SK-N-SH (cell line): ENCODE results near the gene PLEKHF1. TPM values are rescaled to one million over a fixed set of nuclear protein-coding genes. Genes with fewer than 3 reads are reported as not detected.

Source experiments
- CTCF ChIA-PET: fragments of 300-600, 350-600 bp; formaldehyde crosslinking; extraction: SDS; loops from one replicate; lab custom pipeline; 2021; lab: Yijun Ruan, JAX
- POLR2A ChIA-PET: fragments of 350-600 bp; sonication (Branson Sonifier 250); formaldehyde crosslinking; extraction: SDS; loops from one replicate; lab custom pipeline; 2020; ENCODE audit warnings: antibody characterized with exemption, inconsistent platforms; lab: Yijun Ruan, JAX
- DNase-seq: peaks from one replicate; pipeline ENCODE4 v3.0.0; 2012
- H2AFZ ChIP-seq: fragments of 200-600 bp; sonication (generic); 2 replicates; pipeline ENCODE4 v1.8.1; 2016; ENCODE audit warnings: antibody characterized with exemption, mild to moderate bottlenecking, low read depth
- H3F3A ChIP-seq: fragments of 200-600 bp; sonication (generic); replicated peaks from 2 replicates; pipeline ENCODE3; 2016; ENCODE audit warnings: antibody characterized with exemption, mild to moderate bottlenecking; ENCODE audit not compliant: insufficient read depth
- H3K27ac ChIP-seq, 2 experiments: fragments of 200-500 bp in 1 of 2; fragments of 200-600 bp in 1 of 2; sonication (Bioruptor generic) in 1 of 2; sonication (generic), shearing (Covaris generic) in 1 of 2; 2 replicates each; pipeline versions ENCODE4 v1.5.1 to v1.6.1; 2014 to 2016; ENCODE audit warnings: low read depth in 2 of 2, inconsistent platforms in 1 of 2, low read length in 1 of 2, mild to moderate bottlenecking in 1 of 2, mixed read lengths in 1 of 2
- H3K27me3 ChIP-seq: fragments of 200-600 bp; sonication (generic), shearing (Covaris generic); 2 replicates; pipeline ENCODE4 v1.6.1; 2016; ENCODE audit warnings: mixed run types; ENCODE audit not compliant: insufficient read depth
- H3K36me3 ChIP-seq, 2 experiments: fragments of 200-500 bp in 1 of 2; fragments of 200-600 bp in 1 of 2; sonication (Bioruptor generic) in 1 of 2; sonication (generic) in 1 of 2; replicated peaks in 1 of 2; 2 replicates each; pipeline versions ENCODE3 to v1.5.1; 2014 to 2016; ENCODE audit warnings: low read length in 1 of 2, mild to moderate bottlenecking in 1 of 2; ENCODE audit not compliant: insufficient read depth in 2 of 2, control insufficient read depth in 1 of 2
- H3K4me1 ChIP-seq, 2 experiments: fragments of 200-500 bp in 1 of 2; fragments of 200-600 bp in 1 of 2; sonication (Bioruptor generic) in 1 of 2; sonication (generic), shearing (Covaris generic) in 1 of 2; 2 replicates each; pipeline versions ENCODE4 v1.5.1 to v1.6.1; 2014 to 2016; ENCODE audit warnings: low read depth in 1 of 2, low read length in 1 of 2, mixed run types in 1 of 2; ENCODE audit not compliant: insufficient read depth in 2 of 2, control insufficient read depth in 1 of 2
- H3K4me2 ChIP-seq: fragments of 200-600 bp; sonication (generic), shearing (Covaris generic); 2 replicates; pipeline ENCODE4 v1.6.1; 2017; ENCODE audit warnings: mixed run types
- H3K4me3 ChIP-seq, 2 experiments: fragments of 200-500 bp in 1 of 2; fragments of 200-600 bp in 1 of 2; sonication (Bioruptor generic) in 1 of 2; sonication (generic), shearing (Covaris generic) in 1 of 2; 2 replicates each; pipeline versions ENCODE4 v1.5.1 to v1.8.1; 2014 to 2016; ENCODE audit warnings: low read depth in 2 of 2, inconsistent platforms in 1 of 2, low read length in 1 of 2, mild to moderate bottlenecking in 1 of 2, mixed read lengths in 1 of 2, moderate library complexity in 1 of 2
- H3K79me2 ChIP-seq: fragments of 200-600 bp; sonication (generic); 2 replicates; pipeline ENCODE4 v1.8.1; 2017; ENCODE audit warnings: mild to moderate bottlenecking; ENCODE audit not compliant: insufficient read depth
- H3K9ac ChIP-seq: fragments of 200-600 bp; sonication (generic); 2 replicates; pipeline ENCODE4 v1.6.1; 2017; ENCODE audit warnings: mixed run types
- H3K9me2 ChIP-seq: fragments of 200-600 bp; sonication (generic); 2 replicates; pipeline ENCODE4 v1.6.1; 2017; ENCODE audit warnings: mixed run types
- H3K9me3 ChIP-seq: fragments of 200-600 bp; sonication (generic); 2 replicates; pipeline ENCODE4 v1.6.1; 2017; ENCODE audit warnings: mixed run types, mild to moderate bottlenecking, moderate library complexity
- H4K20me1 ChIP-seq: fragments of 200-600 bp; sonication (generic); 2 replicates; pipeline ENCODE4 v1.6.1; 2017; ENCODE audit warnings: mild to moderate bottlenecking, mixed run types; ENCODE audit not compliant: insufficient read depth
- CHD2 ChIP-seq: fragments of 150-350 bp; IDR thresholded peaks from 2 replicates; pipeline ENCODE4 v1.6.1; 2018; ENCODE audit warnings: low read length; ENCODE audit not compliant: partially characterized antibody
- CTCF ChIP-seq: fragments of 200-600 bp; sonication (generic); IDR thresholded peaks from 2 replicates; pipeline ENCODE4 v1.6.1; 2017; ENCODE audit warnings: antibody characterized with exemption, mild to moderate bottlenecking, moderate library complexity
- FOXJ3 ChIP-seq: sonication (generic); formaldehyde crosslinking; IDR thresholded peaks from 2 replicates; pipeline ENCODE4 v1.5.1; 2020; ENCODE audit warnings: mild to moderate bottlenecking, missing genetic modification reagents
- FOXM1 ChIP-seq: IDR thresholded peaks from 2 replicates; pipeline ENCODE4 v1.4.0; 2012; ENCODE audit warnings: low read depth, mild to moderate bottlenecking
- GABPA ChIP-seq: IDR thresholded peaks from 2 replicates; pipeline ENCODE4 v1.4.0; 2012; ENCODE audit warnings: low read depth, mild to moderate bottlenecking
- GATA2 ChIP-seq: sonication (generic); formaldehyde crosslinking; IDR thresholded peaks from 2 replicates; pipeline ENCODE4 v1.5.0; 2020; ENCODE audit warnings: mild to moderate bottlenecking, missing genetic modification reagents
- JUND ChIP-seq: IDR thresholded peaks from 2 replicates; pipeline ENCODE4 v1.4.0; 2012
- MEF2A ChIP-seq: IDR thresholded peaks from 2 replicates; pipeline ENCODE4 v1.4.0; 2012; ENCODE audit warnings: low read depth, borderline replicate concordance
- NRF1 ChIP-seq: IDR thresholded peaks from 2 replicates; pipeline ENCODE4 v1.6.1; 2012; ENCODE audit warnings: low read depth, mild to moderate bottlenecking, low read length
- PBX3 ChIP-seq: IDR thresholded peaks from 2 replicates; pipeline ENCODE4; 2012
- REST ChIP-seq: IDR thresholded peaks from 2 replicates; pipeline ENCODE4 v1.6.1; 2012; ENCODE audit warnings: mild to moderate bottlenecking, low read depth, low read length, moderate library complexity
- RFX5 ChIP-seq: IDR thresholded peaks from 2 replicates; pipeline ENCODE4 v1.6.1; 2012; ENCODE audit warnings: mild to moderate bottlenecking, improper control_type of control experiment, low read length
- RXRA ChIP-seq: IDR thresholded peaks from 2 replicates; pipeline ENCODE4 v1.4.0; 2012; ENCODE audit warnings: low read depth, mild to moderate bottlenecking, borderline replicate concordance
- SIN3A ChIP-seq: IDR thresholded peaks from 2 replicates; pipeline ENCODE4 v1.6.1; 2012; ENCODE audit warnings: low read depth, mild to moderate bottlenecking, low read length, moderate library complexity, borderline replicate concordance
- TAF1 ChIP-seq: IDR thresholded peaks from 2 replicates; pipeline ENCODE4 v1.6.1; 2012; ENCODE audit warnings: low read depth, mild to moderate bottlenecking, low read length, moderate library complexity, borderline replicate concordance
- USF1 ChIP-seq: IDR thresholded peaks from 2 replicates; pipeline ENCODE4 v1.4.0; 2012; ENCODE audit warnings: low read depth, borderline replicate concordance
- USF2 ChIP-seq: fragments of 150-350 bp; IDR thresholded peaks from 2 replicates; pipeline ENCODE4 v1.6.1; 2017; ENCODE audit warnings: antibody characterized with exemption, low read length, low read depth, borderline replicate concordance
- ZBTB33 ChIP-seq: IDR thresholded peaks from 2 replicates; pipeline ENCODE4 v1.4.0; 2012; ENCODE audit warnings: low read depth, borderline replicate concordance
- WGBS: methylation state at CpG from one replicate; pipeline ENCODE4 v1.1.6; 2017; ENCODE audit warnings: low lambda C conversion rate; 5-methylcytosine and 5-hydroxymethylcytosine counted together
- polyA plus RNA-seq, 3 experiments: library from polyadenylated mRNA; depleted of rRNA; stranded (reverse); fragments of >200 nt; gene quantifications; 2 replicates each; pipeline ENCODE4 v1.2.3, GENCODE V29; 2012

The PLEKHF1 gene
- polyA plus RNA-seq, 1 of the 3 experiments (the other 2 are of a cell fraction), result 3.9 TPM

- no peak for TF ChIP-seq USF2
- TF ChIP-seq FOXJ3 (CRISPR knock-in tag), result no peak
- no peak for TF ChIP-seq JUND
- TF ChIP-seq SIN3A, result no peak
- TF ChIP-seq RFX5, result no peak
Measured at GRCh38 chr19:29695765-29696564, 30.7 kb downstream of the PLEKHF1 start (continued).

GRCh38 chr19:29696565-29696846, 31.2 kb downstream of the PLEKHF1 start:
- TF ChIP-seq FOXJ3 (CRISPR knock-in tag) (no peak), NRF1 (no peak), USF1 (no peak), MEF2A (no peak), CHD2 (no peak), CTCF (no peak), GABPA (no peak), REST (no peak), GATA2 (CRISPR knock-in tag) (no peak), RXRA (no peak), FOXM1 (no peak), TAF1 (no peak), RFX5 (no peak), ZBTB33 (no peak), PBX3 (no peak), JUND (no peak)
- no peak for DNase-seq
- 0 out of 2 replicates have a peak, but pooled peaks cover 2% of the 10 kb centered on the region for H4K20me1 ChIP-seq
- H3K4me2 ChIP-seq, result no peak overlapping the region
- H3K9me3 ChIP-seq, result no peaks in the 10 kb centered on the region
- H3K4me1 ChIP-seq, result peaks cover 0 to 7% of the 10 kb centered on the region in 2 experiments; a peak in 1 of 4 replicates
- no peak overlapping the region for H2AFZ ChIP-seq
- no peak overlapping the region for H3K27ac ChIP-seq
- no peak overlapping the region for H3K4me3 ChIP-seq
- ChIA-PET CTCF (interaction anchor here (1.0 kb wide), 1 partner anchor 20 kb away, joined by 3 read pairs; no protein-coding TSS in a partner anchor), POLR2A (no interaction called here)
- peaks cover 2 to 5% of the 10 kb centered on the region in 2 experiments for H3K36me3 ChIP-seq
- H3K9ac ChIP-seq, result no peak overlapping the region
- peaks cover 2% of the 10 kb centered on the region for H3F3A ChIP-seq
- no peaks in the 10 kb centered on the region for H3K27me3 ChIP-seq
- H3K79me2 ChIP-seq, result no peaks in the 10 kb centered on the region
- H3K9me2 ChIP-seq, result no peaks in the 10 kb centered on the region
- WGBS, result 60% methylated on average over 1 of the region's 2 CpGs
